Activated CD8-positive, alpha-beta T cell treated with anti-CD3 and anti-CD28 coated beads for 36 hours (primary cell): ENCODE measurements around the gene TTLL4. TPM values are rescaled to one million over a fixed set of nuclear protein-coding genes. Genes with fewer than 3 reads are reported as not detected.

Experiments
- ATAC-seq: fragments of 200-7000 bp; cut with Tn5 transposase; one replicate; pipeline ENCODE4 v1.10.0; 2021; ENCODE audit warnings: mild to moderate bottlenecking, moderate library complexity
- CTCF ChIA-PET: fragments of 350-600 bp; sonication (Branson Sonifier 250); formaldehyde crosslinking; loops from one replicate; lab custom pipeline; 2021; ENCODE audit warnings: antibody characterized with exemption; lab: Charles Lee
- POLR2A ChIA-PET: fragments of 350-600 bp; sonication (Branson Sonifier 250); formaldehyde crosslinking; loops from one replicate; lab custom pipeline; 2021; ENCODE audit warnings: antibody characterized with exemption; lab: Charles Lee
- DNase-seq: peaks from one replicate; pipeline ENCODE4 v3.0.0-alpha.2; 2020
- H3K27ac Mint-ChIP-seq: one replicate; pipeline ENCODE4 v1.8.0; 2021; ENCODE audit warnings: mild to moderate bottlenecking, mixed read lengths
- H3K27me3 Mint-ChIP-seq: one replicate; pipeline ENCODE4 v1.8.0; 2021; ENCODE audit warnings: mixed read lengths
- H3K36me3 Mint-ChIP-seq: one replicate; pipeline ENCODE4 v1.8.0; 2021; ENCODE audit warnings: low read depth, mixed read lengths
- H3K4me1 Mint-ChIP-seq: one replicate; pipeline ENCODE4 v1.8.0; 2021; ENCODE audit warnings: low read depth, mixed read lengths
- H3K4me3 Mint-ChIP-seq: one replicate; pipeline ENCODE4 v1.8.0; 2021; ENCODE audit warnings: mild to moderate bottlenecking, moderate library complexity, mixed read lengths
- H3K9me3 Mint-ChIP-seq: one replicate; pipeline ENCODE4 v1.8.0; 2021; ENCODE audit warnings: mixed read lengths
- CTCF ChIP-seq: fragments of 200-600 bp; IDR thresholded peaks from one replicate; pipeline ENCODE4 v1.8.0; 2022; ENCODE audit warnings: antibody characterized with exemption, mild to moderate bottlenecking
- intact Hi-C: fragments of 100-400 bp; cut with micrococcal nuclease; formaldehyde crosslinking; loops from one replicate; pipeline ENCODE4 v1.10.0; 2022
- total RNA-seq, 2 experiments: library from RNA; stranded (reverse); gene quantifications; one replicate each; pipeline ENCODE4 v1.2.3, GENCODE V29; 2021

The TTLL4 gene
- total RNA-seq, 2 experiments from 2014 or later, result 32.2 to 36.6 TPM

- no peak for ATAC-seq
- ChIA-PET POLR2A (interaction anchor here (0.6 to 1.2 kb wide), 5 partner anchors 11 to 369 kb away, joined by 3 to 4 read pairs (median 3); no protein-coding TSS in a partner anchor), CTCF (interaction anchor here (0.6 to 2.8 kb wide), 7 partner anchors 9 to 154 kb away, joined by 3 to 23 read pairs (median 4); no protein-coding TSS in a partner anchor)
- intact Hi-C loops, result no loop called here
- Mint-ChIP-seq H3K4me3 (no peak overlapping the region), H3K4me1 (peaks cover 23% of the 10 kb centered on the region), H3K27ac (no peak overlapping the region), H3K36me3 (peaks cover 20% of the 10 kb centered on the region), H3K9me3 (peaks cover 5% of the 10 kb centered on the region), H3K27me3 (no peaks in the 10 kb centered on the region)
- TF ChIP-seq CTCF, result no peak
- no peak for DNase-seq
These were observed 11.3 kb downstream of the TTLL4 start for GRCh38 chr2:218721934-218722333.

GRCh38 chr2:218722419-218722818 lies 11.8 kb downstream of the TTLL4 start:
- no peak for ATAC-seq
- no peak for TF ChIP-seq CTCF
- peaks cover 22% of the 10 kb centered on the region for H3K36me3 Mint-ChIP-seq
- H3K9me3 Mint-ChIP-seq, result peaks cover 7% of the 10 kb centered on the region
- H3K4me3 Mint-ChIP-seq, result no peak overlapping the region
- intact Hi-C loops, result no loop called here
- ChIA-PET POLR2A (interaction anchor here (0.6 to 1.2 kb wide), 5 partner anchors 11 to 369 kb away, joined by 3 to 4 read pairs (median 3); no protein-coding TSS in a partner anchor), CTCF (interaction anchor here (0.9 to 2.8 kb wide), 7 partner anchors 9 to 130 kb away, joined by 3 to 23 read pairs (median 5); partner anchors contain the start of genes BCS1L and ZNF142)
- no peak for DNase-seq
- no peak overlapping the region for H3K27ac Mint-ChIP-seq
- H3K27me3 Mint-ChIP-seq, result no peaks in the 10 kb centered on the region
- peaks cover 18% of the 10 kb centered on the region for H3K4me1 Mint-ChIP-seq

GRCh38 chr2:218722876-218723785 lies 12.5 kb downstream of the TTLL4 start:
- peaks cover 18% of the 10 kb centered on the region for H3K4me1 Mint-ChIP-seq
- CTCF ChIA-PET, result interaction anchor here (0.9 to 2.8 kb wide), 7 partner anchors 8 to 129 kb away, joined by 3 to 23 read pairs (median 5); partner anchors contain the start of genes BCS1L and ZNF142
- no peak for TF ChIP-seq CTCF
- ATAC-seq, result no peak
- H3K9me3 Mint-ChIP-seq, result peaks cover 10% of the 10 kb centered on the region
- H3K4me3 Mint-ChIP-seq, result no peak overlapping the region
- POLR2A ChIA-PET, result no interaction called here
- no peaks in the 10 kb centered on the region for H3K27me3 Mint-ChIP-seq
- intact Hi-C loops, result no loop called here
- DNase-seq, result no peak
- H3K36me3 Mint-ChIP-seq, result peaks cover 25% of the 10 kb centered on the region
- H3K27ac Mint-ChIP-seq, result no peak overlapping the region

- Mint-ChIP-seq H3K36me3 (peaks cover 30% of the 10 kb centered on the region), H3K27me3 (no peaks in the 10 kb centered on the region), H3K4me3 (no peak overlapping the region), H3K9me3 (peaks cover 10% of the 10 kb centered on the region), H3K4me1 (peaks cover 15% of the 10 kb centered on the region), H3K27ac (no peak overlapping the region)
- DNase-seq, result no peak
- intact Hi-C loops, result no loop called here
- no peak for TF ChIP-seq CTCF
- no peak for ATAC-seq
- POLR2A ChIA-PET, result interaction anchor here (0.9 to 1.5 kb wide), 2 partner anchors 8 to 16 kb away, joined by 3 to 4 read pairs; partner anchors contain the start of gene TTLL4
- CTCF ChIA-PET, result interaction anchor here (1.1 to 7.2 kb wide), 9 partner anchors 13 to 284 kb away, joined by 3 to 74 read pairs (median 7); partner anchors contain the start of gene TTLL4
These were observed 15.5 kb downstream of the TTLL4 start for GRCh38 chr2:218726004-218726574.
